Left kidney (tissue), 2 donors: ENCODE measurements around the gene DNAJC21. TPM values are rescaled to one million over a fixed set of nuclear protein-coding genes. Genes with fewer than 3 reads are reported as not detected.
"Not testable (repeated sequence)": the region's sequence is repeated elsewhere in the genome, so short reads cannot be mapped to it uniquely, and the experiment has no call there.

Experiments used
- DNase-seq: peaks from one replicate; pipeline ENCODE4 v3.0.0-alpha.2; 2013
- polyA plus RNA-seq: library from polyadenylated mRNA; unstranded; fragments of 120-200 nt; gene quantifications from one replicate; pipeline ENCODE4 v1.2.1, GENCODE V29; 2013; ENCODE audit not compliant: insufficient read length

The DNAJC21 gene
- polyA plus RNA-seq, 1 donor = 91.7 TPM

GRCh38 chr5:34919077-34919476 is 10.3 kb upstream of the DNAJC21 start:
- no peak for DNase-seq

GRCh38 chr5:34923256-34923655 is 6.1 kb upstream of the DNAJC21 start:
- not testable (repeated sequence) for DNase-seq

- no peak for DNase-seq
Measured at GRCh38 chr5:34923694-34924461, 5.5 kb upstream of the DNAJC21 start.

DNA sequence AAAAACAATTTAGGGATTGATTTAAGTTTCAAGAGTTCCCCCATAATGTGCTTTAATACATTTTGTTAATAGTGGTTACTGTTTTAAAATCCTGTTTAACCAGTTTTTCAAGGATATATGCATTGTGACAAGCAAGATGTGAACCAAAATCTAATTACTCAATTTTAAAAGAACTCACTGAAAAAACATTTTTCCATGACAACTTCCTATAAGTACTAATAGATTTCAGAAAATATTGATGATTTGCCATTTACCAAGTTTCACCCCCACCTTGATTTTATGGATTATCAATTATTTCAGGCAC is 4.9 kb upstream of the DNAJC21 start:
- no peak for DNase-seq

GRCh38 chr5:34926318-34926888 is 3.0 kb upstream of the DNAJC21 start:
- no peak for DNase-seq

DNA sequence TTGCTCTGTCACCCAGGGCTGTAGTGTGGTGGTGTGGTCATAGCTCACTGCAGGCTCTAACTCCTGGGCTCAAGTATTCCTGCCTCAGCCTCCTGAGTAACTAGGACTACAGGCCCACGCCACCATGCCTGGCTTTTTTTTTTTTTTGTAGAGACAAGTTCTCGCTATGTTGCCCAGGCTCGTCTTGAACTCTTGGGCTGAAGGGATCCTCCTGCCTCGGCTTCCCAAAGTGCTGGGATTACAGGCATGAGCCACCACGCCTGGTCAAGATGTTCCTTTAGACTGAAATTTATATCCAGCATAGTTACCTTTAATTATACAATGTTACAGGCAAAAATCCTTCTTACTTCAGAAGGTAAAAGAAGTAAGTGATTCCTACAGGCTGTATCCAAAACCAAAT is 1.6 kb upstream of the DNAJC21 start:
- DNase-seq = no peak

GRCh38 chr5:34928267-34928666 is 1.1 kb upstream of the DNAJC21 start:
- DNase-seq = no peak

DNA sequence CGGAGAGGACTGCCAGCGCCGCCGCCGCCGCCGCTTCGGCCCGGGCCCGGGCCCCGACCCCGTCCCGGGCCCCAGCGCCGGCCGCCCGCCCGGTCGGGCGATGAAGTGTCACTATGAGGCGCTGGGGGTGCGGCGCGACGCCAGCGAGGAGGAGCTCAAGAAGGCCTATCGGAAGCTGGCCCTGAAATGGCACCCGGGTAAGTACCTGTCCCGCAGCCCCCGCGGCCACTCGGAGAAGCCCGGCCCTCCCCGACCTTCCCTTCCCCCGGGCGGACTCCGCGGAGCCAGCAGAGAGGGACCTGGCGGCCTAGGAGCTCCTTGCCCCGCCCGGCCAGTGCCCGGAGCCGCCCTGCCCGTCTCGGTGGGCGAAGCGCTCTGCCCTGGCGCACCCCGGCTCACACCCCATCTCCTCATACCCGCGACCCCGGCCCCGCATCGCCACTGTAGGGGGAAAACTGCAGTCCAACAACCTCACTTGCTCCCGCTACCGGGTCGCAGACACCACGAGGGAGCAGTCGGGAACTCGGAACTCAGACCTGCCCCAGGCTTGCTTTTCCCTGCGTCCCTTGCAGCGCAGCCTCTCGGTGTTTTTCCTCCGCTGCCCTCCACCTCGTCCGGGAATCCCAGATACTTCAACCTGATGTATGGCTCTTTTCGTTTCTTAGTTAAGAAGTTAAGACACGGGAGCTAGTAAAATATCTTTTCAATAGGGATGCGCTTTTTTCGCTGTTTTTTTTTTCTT is 532 bp downstream of the DNAJC21 start:
- DNase-seq = peak; percentile 78

DNA sequence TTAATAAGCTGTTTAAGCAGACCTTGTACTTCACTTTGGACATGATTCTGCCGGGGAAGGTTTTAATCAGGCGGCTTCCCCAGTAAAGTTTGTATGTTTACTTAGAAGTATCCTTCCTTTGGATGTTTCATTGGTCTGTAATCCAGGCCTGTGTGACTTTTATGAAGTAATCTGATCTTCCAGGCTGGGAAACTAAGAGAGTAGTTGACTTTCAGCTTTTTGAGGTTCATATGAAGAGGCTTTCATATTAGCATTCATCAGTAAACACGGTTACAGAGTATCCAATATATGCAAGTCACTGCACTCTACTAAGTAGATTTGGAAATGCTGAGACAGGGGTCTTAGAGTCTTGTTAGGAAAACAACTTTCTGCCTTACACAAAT is 1.1 kb downstream of the DNAJC21 start:
- DNase-seq = peak; percentile 21

DNA sequence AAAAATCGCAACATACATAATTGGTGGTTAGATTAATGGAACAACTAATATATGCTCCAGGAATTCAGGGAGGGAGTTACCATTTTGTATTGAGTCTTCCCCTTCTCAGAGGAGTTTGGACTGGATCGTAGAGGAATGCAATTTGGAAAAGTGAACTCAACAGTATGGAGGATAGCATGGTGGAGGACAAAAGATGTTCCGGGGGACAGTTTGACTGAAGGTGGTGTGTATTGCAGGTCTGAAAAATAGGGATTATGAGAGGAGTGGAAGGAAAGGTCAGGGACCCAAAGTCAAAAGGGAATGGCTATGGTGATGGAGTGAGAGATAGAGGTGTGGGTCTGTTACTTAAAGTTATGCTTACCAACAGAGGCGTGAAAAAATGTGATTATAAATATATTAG is 1.5 kb downstream of the DNAJC21 start:
- no peak for DNase-seq

- no peak for DNase-seq
Measured at GRCh38 chr5:34932947-34933346, 3.6 kb downstream of the DNAJC21 start.

- DNase-seq = no peak
Measured at GRCh38 chr5:34941936-34942335, 12.6 kb downstream of the DNAJC21 start.

- DNase-seq = no peak
Measured at GRCh38 chr5:34944044-34944443, 14.7 kb downstream of the DNAJC21 start.

DNA sequence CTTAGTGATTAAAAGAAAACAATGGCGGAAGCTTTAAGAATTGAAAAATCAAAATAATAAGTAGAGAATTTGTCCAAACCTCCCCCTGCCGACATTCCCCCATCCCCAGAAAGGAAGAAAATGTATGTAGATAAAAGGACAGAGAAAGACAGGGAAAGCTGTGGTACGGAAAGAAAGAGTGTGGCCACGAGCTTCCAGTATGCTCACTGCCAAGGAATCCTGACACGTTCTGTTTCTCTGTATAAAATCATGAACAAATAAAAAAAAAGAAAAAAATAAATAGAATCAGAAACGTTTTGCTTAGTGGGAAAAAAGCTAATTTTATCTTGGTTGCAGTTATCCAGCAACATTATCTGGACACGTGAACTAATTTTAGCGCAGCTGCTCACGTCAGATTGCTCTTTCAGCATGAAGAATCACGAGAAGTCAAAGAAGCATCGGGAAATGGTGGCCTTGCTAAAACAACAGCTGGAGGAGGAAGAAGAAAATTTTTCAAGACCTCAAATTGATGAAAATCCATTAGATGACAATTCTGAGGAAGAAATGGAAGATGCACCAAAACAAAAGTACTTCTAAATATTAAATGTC is 15.2 kb downstream of the DNAJC21 start:
- DNase-seq = no peak

DNA sequence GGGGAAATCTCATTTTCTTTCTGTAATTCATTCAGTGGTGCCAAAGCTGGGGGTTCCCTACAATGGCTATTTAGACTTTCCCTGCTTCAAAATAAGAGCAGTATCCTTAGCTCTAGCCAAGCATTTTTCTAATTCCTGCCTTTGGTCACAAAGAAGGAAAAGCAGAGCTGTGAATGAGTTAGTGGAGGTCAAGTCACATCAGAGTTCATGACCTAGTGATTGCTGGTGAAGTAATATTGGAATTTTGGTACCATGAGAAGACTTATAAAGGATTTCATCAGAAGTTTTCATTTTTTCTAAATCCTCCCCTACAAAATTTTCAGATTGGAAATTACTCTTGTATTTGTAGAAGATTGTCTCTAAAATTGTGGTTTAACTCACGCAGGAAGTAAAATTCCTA is 28.0 kb downstream of the DNAJC21 start:
- DNase-seq = no peak

- peak; percentile 28 for DNase-seq
Measured at GRCh38 chr5:34957857-34958690, 28.7 kb downstream of the DNAJC21 start.

DNA sequence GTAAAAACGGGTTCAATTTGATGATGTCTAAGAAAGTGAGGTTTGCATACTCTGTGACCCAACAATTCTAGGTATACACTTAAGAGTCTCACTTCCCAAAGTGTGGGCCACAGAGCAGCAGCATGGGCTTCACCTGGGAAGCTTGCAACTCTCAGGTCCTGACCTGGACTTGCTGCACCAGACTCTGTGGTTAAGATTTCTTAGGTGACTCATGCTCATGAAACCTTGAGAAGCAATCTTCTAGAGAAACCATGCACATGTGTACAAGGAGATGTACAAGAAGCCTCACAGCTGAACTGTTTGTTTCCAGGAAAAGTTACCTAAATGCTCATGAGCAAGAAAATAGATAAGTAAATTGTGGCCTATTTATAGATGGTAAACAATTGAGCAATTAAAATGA is 30.0 kb downstream of the DNAJC21 start:
- DNase-seq = no peak

GRCh38 chr5:34967540-34967939 is 38.2 kb downstream of the DNAJC21 start:
- DNase-seq = no peak

GRCh38 chr5:34968258-34968657 is 38.9 kb downstream of the DNAJC21 start:
- DNase-seq = no peak

DNA sequence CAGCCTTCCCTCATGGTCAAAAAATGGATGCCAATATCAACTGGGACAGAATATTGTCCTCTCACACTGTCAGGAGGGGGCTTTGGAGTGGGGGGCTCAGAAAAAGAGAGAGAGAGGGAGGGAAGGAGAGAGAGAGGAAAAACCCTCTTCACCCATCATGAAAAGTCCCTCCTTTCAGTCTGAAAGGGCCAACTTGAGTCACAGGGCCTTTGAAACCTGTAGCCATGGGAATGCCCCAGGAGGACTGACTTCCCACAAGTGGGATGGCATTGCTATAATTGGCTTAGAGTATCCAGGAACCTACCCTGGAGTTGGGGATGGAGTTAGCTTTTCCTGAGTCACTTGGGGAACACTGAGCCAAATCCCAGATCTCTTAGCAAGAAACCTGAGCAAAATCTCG is 41.2 kb downstream of the DNAJC21 start:
- DNase-seq = no peak

- DNase-seq = not testable (repeated sequence)
Measured at GRCh38 chr5:34971655-34972054, 42.3 kb downstream of the DNAJC21 start.

- no peak for DNase-seq
Measured at GRCh38 chr5:34976347-34976746, 47.0 kb downstream of the DNAJC21 start.
